HG03135 (cell line): ENCODE data around the gene ADH1C.
"Not testable (repeated sequence)": the region's sequence is repeated elsewhere in the genome, so short reads cannot be mapped to it uniquely, and the experiment has no call there.

Experiments
- ATAC-seq: cut with Tn5 transposase; IDR thresholded peaks from one replicate; pipeline ENCODE4 v1.9.1; 2021; ENCODE audit warnings: mild to moderate bottlenecking, moderate library complexity; ENCODE audit not compliant: unreplicated experiment

The ADH1C gene

DNA sequence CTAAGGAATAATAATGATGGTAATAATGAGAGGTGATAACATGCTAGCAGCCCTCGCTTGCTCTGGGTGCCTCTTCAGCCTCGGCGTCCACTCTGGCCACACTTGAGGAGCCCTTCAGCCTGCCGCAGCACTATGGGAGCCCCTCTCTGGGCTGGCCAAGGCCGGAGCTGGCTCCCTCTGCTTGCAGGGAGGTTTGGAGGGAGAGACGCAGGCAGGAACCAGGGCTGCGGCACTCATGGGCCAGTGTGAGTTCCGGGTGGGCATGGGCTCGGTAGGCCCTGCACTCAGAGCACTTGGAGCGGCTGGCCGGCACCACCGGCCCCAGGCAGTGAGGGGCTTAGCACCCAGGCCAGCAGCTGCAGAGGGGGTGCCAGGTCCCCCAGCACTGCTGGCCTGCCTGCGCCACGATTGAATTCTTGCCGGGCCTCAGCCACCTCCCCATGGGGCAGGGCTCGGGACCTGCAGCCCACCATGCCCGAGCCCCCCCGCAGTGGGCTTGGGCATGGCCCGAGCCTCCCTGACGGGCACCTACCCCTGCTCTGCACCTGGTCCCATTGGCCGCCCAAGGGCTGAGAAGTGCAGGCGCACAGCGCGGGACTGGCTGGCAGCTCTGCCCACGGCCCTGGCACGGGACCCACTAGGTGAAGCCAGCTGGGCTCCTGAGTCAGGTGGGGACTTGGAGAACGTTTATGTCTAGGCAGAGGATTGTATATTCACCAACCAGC, 7.1 kb upstream of the ADH1C start:
- no peak for ATAC-seq

DNA sequence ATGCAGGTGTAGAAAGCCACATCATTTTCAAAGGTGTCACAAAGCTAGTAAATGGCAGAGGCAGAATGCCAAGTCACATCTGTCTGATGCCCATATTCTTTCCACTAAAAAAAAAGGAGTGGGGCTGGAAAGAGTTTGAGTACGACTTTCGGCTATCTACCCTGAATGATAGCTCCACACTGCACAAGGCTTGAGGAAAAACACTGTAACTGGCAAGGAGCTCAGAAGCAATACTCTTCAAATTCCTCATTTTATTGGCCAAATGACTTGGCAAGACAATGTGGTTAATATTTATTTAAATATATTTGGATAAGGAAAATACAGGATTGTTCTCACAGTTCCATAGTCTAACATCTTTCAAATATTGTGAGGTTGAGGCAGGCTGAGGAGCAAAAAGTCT, 5.4 kb upstream of the ADH1C start:
- ATAC-seq: no peak

DNA sequence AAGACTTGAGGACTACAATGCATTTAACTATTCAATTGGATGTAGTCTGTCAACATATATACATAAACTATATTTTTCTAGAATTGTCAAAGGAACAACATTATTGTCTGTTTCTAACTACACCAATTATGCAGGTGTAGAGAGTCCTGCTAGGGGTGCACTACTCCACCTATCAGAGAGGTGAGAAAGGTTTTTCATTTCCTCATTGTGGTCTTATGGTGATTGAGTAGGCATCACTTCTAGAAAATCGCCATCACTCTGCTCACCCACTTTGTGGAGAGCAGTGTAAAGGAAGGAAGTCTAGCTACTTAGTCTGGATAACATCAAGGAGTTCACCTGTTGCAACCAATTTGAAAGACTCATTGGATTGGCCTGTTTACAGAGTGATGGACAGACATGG, 4.4 kb upstream of the ADH1C start:
- ATAC-seq: peak; percentile 92

DNA sequence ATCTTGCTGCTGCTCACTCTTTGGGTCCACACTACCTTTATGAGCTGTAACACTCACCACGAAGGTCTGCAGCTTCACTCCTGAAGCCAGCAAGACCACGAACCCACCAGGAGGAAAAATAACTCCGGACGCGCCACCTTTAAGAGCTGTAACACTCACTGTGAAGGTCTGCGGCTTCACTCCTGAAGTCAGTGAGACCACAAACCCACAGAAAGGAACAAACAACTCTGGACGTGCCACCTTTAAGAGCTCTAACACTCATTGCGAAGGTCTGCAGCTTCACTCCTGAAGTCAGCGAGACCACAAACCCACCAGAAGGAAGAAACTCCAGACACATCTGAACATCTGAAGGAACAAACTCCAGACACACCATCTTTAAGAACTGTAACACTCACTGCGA, 3.6 kb upstream of the ADH1C start:
- ATAC-seq: not testable (repeated sequence)

DNA sequence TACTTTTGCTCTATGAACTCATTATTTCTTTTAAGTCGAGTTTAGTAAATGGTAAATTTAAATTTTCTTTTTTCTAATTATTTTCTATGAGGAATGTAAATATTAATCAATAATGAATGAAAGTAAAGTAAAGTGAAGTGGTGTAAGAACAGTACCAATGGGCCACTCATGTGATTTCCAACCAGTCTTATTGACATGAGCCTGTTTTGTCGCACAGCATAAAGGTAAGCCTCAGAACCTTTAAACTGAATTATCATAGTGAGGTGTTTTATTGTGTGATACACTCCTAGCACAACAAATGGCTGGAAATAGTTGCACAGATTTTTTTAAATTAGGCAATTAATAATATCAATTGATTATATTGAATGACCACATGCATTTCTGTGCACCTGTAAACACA, 1.1 kb downstream of the ADH1C start:
- ATAC-seq: no peak

DNA sequence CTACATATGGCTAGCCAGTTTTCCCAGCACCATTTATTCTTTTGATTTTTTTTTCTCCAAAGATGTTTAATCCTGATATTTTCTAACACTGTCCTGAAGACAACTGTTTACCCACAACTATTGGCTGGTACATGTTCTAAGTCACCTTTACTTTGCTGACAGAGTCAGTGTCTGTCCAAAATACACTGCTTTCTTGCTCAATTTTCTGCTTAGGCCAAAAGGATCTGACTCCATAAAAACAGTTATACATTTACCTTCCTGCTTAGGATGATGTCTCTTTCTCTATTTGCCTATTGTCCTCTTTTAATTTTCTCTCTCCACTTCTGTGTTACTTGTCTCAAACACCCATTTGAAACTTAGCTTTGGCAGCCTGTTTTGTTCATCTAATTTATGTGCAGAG, 3.2 kb downstream of the ADH1C start:
- ATAC-seq: no peak

DNA sequence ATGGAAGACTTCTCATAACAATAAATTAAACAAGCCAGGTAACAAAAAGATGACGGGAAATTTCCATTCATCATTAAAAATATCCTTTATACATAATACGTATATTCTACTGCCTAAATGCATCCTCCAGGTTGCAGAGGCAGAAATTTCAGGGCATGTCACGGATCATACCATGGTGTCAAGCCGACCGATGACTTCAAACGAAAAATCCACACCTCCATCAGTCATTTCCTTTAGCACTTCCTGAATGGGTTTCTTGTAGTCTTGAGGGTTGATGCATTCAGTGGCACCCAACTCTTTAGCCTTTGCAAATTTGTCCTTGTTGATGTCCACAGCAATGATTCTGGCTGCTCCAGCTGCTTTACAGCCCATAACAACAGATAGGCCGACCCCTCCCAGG, 9.9 kb downstream of the ADH1C start:
- not testable (repeated sequence) for ATAC-seq

DNA sequence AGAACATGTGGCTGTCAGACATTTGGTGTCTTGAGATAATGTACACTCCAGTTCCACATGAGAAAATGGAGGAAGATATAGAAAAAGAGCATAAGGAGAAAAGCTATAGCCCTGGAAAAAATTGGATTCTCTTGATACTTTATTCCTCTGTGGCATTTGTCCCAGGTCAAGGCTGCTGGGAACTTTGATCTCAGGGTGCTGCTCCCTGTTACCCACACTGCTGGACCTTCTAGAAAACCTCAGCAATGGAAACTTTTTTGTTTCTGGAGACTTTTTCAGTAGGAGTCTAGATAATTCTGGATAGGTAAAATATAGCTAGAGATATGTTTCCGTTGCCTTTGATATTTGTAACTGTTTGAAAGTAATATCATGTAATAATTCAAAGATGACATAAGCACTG, 11.1 kb downstream of the ADH1C start:
- ATAC-seq: no peak

DNA sequence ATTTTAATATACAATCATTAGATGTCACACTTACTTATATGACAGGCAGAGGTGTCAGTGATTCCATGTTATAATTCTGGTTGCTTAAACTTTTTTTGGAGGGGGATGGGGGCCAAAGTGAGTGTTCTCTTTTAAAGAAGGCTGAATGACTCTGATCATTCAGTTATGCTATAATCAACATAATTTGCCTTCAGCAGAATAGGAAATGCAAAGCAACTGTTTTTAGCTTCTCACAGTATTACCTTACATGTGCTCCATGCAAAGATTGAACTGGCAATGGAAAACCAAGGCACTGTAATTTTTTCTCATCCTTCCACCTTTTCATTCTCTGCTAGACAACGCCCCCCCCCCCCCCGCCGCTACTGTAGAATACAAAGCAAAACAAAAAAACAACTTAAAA, 13.4 kb downstream of the ADH1C start:
- ATAC-seq: no peak

DNA sequence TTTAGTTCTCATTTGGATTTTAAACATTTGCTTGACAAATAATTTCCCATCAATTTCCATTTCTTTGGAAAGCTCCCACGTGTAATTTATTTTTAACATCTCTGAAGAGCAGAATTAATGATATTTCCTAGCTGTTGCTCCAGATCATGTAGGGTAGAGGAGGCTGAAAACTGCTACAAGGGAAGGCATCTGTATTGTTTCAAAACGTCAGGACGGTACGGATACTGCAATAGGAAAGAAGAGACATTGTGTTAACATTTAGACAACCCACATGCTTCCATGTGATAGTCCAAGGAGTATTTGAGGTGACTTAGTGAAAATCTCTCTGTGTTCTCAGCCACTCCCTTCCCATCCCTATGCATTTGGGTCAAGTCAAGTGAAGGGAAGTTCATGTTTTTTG, 16.0 kb downstream of the ADH1C start:
- no peak for ATAC-seq

DNA sequence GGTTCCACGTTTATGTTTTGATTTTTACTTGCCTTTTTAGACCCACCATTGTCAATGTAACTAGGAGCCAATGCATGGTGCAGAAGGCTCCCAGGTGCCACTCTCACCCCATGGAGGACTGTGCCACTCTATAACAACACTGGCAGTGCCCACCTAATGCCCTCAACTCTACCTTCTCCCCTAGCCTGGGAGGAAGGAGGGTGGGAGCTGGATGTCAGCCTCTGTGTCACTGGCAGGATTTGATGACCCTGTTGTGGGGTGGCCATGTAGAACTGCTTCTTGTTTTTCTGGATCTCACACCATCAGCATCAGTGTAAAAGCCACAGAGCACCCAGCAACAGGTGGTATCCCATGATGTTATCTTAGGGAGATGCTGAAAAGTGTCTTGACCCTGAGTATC, 17.7 kb downstream of the ADH1C start:
- no peak for ATAC-seq

DNA sequence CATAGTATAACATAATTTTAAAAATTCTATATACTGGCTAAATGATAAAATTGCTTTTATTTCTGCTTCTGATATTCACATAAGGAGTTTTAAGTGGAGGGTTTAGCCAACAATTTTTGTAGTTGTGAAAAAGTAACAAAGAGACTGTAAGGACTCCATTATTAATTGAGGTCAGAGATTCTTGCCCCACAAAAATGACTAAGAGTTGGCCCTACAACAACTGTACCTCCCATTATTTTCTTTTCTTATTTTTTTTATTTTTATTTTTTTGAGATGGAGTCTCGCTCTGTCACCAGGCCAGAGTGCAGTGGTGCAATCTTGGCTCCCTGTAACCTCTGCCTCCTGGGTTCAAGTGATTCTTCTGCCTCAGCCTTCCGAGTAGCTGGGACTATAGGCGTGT, 21.9 kb downstream of the ADH1C start:
- ATAC-seq: no peak

DNA sequence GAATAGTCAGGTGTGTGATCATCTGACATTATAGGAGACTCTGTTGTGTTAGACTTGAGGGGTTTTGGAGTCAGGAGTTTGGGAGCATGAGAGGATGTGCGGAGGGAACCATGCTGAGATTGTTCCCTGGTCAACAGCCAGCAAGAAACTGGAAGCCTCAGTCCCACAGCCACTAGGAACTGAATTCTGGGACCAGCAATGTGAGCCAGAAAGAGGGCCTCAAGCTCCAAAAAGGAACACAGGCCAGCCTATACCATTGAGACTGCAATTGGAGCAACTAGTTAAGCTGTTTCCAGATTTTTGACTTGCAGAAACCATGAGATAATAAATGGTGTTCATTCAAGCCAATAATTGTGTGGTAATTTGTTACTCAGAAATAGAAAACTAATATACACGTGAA, 22.7 kb downstream of the ADH1C start:
- ATAC-seq: no peak

DNA sequence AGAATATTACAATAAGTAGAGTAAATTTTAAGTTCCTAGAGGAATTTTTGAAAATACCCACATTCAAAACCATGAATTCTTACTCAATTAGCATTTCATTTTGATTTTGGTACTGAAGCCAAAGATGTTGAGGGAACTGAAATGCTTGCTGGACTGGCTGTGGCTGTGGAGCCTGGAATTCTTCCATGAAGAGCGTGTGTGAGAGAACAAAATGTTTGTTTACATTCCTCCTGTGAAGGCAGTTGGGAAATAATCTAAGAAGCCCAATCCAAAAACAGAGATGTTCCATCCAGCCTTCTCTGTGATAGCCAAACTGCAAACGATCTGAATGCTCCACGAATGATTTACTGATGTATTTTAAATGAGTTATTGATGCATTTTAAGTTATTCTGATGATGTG, 27.6 kb downstream of the ADH1C start:
- ATAC-seq: no peak

DNA sequence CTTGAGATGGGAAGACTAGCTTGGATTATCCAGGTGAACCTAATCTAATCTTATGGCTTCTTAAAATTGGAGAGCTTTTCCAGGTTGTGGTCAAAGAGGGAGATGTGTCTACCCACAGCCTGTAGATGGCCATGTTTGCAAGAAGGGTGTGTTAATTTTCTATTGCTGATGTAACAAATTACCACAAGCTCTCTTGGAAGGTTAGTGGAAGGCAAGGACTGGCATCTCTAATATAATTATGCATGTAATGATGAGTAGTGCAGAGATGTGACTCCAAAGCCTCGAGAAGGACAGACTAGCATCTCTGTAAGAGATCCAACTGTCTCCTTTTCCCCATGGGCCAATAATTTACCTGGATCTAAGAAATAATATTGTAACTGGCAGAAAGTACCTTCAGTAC, 28.2 kb downstream of the ADH1C start:
- ATAC-seq: no peak

DNA sequence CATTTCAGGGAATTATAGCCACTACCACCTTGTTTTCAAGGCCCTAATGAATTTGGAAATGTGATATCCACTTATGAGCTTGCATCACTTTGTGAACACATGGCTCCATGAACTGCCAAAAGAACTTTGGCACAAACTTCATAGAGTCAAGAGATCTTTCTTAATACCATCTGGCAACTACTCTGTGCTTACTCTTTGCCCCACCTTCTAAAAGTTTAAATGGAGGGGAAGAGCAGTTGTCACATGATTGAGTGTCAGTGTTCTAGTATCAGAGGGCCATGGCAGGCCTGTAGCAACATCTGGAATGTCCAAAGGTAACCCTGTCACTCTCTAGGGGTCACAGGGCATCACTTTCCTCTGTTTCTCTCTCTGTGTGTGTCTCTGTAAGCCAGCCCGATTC, 28.8 kb downstream of the ADH1C start:
- no peak for ATAC-seq

DNA sequence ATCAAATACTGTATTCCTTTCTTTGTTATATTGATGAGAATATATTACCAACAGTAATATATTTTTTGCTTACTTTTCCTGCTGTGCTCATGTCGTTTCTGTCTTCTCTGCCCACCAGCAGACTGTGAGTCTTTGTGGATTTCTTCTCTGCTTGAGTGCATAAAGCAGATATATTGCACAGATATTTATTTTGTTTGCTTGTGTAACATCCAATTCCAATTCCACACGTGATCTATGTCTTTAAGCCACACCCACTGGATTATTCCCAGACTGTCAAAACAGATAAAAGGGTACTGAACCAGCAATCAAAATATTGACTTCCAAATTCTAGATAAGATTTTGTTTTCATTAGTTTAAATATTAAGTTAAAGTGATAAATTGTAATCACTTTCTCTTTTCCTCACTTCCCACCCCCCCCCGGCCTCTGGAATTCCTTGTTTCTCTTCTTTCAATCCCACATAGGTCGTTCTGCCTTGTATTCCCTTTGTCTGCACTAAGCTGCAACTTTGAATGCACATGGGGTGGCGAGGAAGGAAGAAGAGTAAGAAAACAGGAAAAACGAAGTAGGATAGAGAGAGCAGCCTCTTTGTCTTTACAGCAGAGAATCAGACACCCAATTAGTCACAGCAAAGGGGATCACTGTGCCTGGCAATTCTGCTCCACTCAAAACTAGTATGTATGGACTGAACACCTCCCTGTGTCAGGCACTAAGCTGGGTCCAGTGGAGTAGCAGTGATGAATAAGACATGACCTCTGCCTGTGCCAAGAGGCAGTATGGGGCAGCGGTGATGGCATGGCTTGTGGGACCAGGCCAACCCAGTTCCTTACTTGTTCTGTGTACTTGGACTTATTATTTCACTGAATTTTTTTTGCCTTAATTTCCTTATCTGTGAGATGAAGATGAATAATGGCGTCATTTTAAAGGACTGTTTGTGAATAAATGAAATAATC, 31.0 kb downstream of the ADH1C start, which contains the start of gene ADH1B:
Gene ADH1B (minus strand): TSS at position 161 of the 951 bp plus-strand sequence. CDS start 70 bp downstream, at position 91.
- no peak for ATAC-seq

DNA sequence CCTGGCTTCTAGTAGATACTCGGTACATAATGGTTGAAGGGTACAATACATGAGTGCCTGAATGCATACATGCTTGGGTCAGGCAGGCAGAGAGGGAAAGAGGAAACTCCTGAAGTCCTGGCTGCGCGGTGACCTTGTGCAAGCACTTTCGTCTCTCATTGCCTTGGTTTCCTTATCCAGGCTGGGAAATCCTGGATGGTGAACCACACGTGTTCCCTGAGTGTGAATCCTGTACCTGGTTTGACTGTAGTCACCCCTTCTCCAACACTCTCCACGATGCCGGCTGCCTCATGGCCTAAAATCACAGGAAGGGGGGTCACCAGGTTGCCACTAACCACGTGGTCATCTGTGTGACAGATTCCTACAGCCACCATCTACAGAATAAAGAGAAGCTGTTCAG, 34.7 kb downstream of the ADH1C start:
- ATAC-seq: not testable (repeated sequence)

DNA sequence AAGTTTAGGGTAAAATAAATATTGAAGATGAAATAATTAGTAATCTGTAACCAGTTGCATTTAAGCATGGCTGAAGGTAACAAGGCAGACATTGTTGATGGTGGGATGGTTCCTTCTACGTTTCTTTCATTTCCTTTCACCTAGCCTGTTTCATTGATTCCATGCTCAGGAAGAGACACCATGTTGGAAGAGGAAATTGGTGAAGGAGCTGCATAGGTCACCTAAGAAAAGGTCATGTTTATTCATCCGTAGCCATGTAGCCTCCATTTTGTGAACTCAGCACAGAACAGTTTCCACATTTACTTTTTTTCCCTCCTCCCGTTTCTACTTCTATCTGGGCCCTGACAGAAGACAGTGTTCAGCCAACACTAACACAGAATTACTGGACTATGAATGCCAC, 35.2 kb downstream of the ADH1C start:
- no peak for ATAC-seq

DNA sequence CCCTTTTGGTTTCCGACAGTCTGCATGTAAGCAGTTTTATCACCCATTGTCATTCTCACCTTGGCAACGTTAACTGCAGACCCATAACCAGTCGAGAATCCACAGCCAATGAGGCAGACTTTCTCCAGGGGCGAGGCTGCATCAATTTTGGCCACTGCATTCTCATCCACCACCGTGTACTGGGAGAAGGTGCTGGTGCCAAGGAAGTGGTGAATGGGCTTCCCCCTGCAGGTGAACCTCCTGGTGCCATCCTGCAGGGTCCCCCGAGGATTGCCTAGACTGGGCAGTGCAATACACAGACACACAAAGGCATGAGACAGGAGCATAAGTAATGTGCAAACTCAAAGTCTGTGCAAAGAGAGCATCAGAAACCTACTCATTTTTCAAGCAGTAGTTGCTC, 36.7 kb downstream of the ADH1C start:
- no peak for ATAC-seq

DNA sequence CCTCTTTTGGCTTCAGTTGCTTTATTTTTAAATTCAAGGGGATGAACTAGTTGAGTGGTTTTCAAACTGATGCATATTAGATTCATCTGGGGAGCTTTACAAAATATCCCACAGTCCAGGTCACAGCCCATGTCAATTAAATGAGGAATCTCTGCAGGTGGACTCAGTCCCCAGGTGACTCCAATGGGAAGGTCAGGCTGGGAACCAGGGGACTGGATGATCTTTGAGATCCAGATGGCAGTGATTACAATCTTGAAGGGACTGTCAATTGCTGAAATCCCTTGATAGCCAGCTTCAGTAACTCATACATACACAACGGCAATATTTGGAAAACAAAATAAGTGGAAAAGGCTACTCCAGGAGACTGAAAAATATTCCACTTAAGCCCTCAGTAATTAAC, 38.3 kb downstream of the ADH1C start:
- ATAC-seq: no peak

DNA sequence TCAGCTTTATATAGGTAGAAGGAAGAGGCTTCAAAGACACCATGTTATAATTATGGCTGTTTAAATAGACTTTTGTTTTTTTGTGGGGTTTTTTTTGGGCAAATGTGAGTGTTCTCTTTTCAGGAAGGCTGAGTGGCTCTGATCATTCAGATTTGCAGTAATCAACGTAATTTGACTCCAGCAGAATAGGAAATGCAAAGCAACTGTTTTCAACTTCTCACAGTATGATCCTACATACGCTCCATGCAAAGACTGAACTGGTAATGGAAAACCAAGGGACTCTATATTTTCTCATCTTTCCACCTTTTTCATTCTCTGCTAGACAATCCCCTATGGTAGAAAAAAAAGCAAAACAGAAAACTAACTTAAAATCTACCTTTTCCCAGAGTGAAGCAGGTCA, 42.2 kb downstream of the ADH1C start:
- ATAC-seq: no peak
